ENCODE data around the gene TNN. TPM values are rescaled to one million over a fixed set of nuclear protein-coding genes. Genes with fewer than 3 reads are reported as not detected.

TNN gene
- total and polyA plus RNA-seq, 12 donors: 0.11 to 0.50 (median 0.23) TPM; not detected in 2

GRCh38 chr1:175130649-175131045 lies 63.0 kb downstream of the TNN start:
- TF ChIP-seq CTCF (IDR thresholded peaks at IDR 0.05): no peak
- WGBS, 4 donors: 65 to 85% (median 69%) methylated on average over 2 of the region's 2 CpGs
- H3K4me1 ChIP-seq (replicated peaks in 1 of 2): no peaks in the 10 kb centered on the region
- H3K36me3 ChIP-seq (replicated peaks in 1 of 2): no peaks in the 10 kb centered on the region
- no peak for DNase-seq
- no peaks in the 10 kb centered on the region for H3K27me3 ChIP-seq
- intact Hi-C loops (cut with DNase I): no loop called here
- H3K4me3 ChIP-seq: no peak overlapping the region
- H3K27ac ChIP-seq: no peak overlapping the region
- no peaks in the 10 kb centered on the region for H3K9me3 ChIP-seq (replicated peaks in 1 of 3)

DNA sequence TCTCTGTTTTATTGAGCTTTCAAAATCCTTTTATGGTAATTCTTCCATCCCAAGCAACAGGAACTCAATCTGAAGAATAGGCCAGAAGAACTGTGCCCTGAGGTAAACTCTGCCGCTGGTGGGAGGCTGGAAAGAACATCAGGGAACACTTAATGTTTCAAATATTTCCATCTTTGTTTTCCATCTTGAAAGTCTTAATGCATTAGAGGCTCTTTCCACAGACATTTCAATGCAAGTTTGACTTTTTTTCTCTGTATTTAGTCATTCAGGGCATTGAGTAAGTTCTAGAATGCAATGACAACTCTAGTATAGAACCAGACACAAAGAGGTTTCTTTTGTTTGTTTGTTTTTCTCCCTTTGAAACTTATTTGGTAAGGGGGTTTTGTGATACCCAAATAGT lies 63.5 kb downstream of the TNN start:
- no peak overlapping the region for H3K4me3 ChIP-seq
- H3K9me3 ChIP-seq (replicated peaks in 1 of 3): no peaks in the 10 kb centered on the region
- intact Hi-C loops (cut with DNase I): no loop called here
- DNase-seq: no peak
- no peaks in the 10 kb centered on the region for H3K27me3 ChIP-seq
- no peak overlapping the region for H3K27ac ChIP-seq
- TF ChIP-seq CTCF (IDR thresholded peaks at IDR 0.05): no peak
- TF ChIP-seq POLR2A (IDR thresholded peaks at IDR 0.05): no peak
- no peaks in the 10 kb centered on the region for H3K36me3 ChIP-seq (replicated peaks in 1 of 2)
- no peaks in the 10 kb centered on the region for H3K4me1 ChIP-seq (replicated peaks in 1 of 2)
- 58 to 85% (median 73%) methylated on average over 1 of the region's 1 CpG for WGBS, 4 donors

GRCh38 chr1:175132436-175132835 lies 64.8 kb downstream of the TNN start:
- intact Hi-C loops (cut with DNase I): no loop called here
- DNase-seq: no peak
- 41 to 50% (median 47%) methylated on average over 1 of the region's 1 CpG for WGBS, 4 donors

DNA sequence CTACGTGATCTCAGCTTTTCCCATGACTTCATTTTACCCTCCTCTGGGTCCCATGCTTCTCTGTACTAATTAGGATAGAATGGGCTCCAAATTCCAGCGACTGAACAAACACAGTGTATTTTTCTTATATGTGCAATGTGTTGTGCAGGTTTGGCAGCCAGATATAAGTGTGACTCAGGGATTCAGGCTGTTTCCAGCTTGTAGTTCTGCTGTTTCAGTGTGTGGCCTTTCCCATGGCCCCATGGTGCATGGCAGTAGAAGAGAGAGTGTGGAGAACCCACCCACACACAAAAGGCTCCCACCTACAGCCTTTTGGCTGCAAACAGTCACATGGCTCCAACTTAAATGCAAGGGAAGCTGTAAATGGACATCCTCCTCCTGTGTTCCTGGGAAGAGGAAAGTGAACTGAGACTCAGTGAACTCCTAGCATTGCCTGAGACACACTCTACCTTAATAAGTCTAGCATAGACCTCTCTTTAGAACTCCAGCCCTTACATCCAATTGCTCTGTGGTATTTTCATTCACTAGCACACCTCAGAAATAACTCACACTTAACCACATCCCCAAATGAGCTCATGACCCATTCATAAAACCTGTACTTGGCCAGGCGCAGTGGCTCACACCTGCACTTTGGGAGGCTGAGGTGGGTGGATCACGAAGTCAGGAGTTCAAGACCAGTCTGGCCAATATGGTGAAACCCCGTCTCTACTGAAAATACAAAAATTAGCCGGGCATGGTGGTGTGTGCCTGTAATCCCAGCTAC lies 66.2 kb downstream of the TNN start:
- Histone ChIP-seq H3K36me3 (replicated peaks in 1 of 2) (no peaks in the 10 kb centered on the region), H3K4me3 (no peak overlapping the region), H3K9me3 (replicated peaks in 1 of 3) (no peaks in the 10 kb centered on the region), H3K27me3 (no peaks in the 10 kb centered on the region), H3K4me1 (replicated peaks in 1 of 2) (no peaks in the 10 kb centered on the region), H3K27ac (no peak overlapping the region)
- TF ChIP-seq POLR2A (IDR thresholded peaks at IDR 0.05) (no peak), CTCF (IDR thresholded peaks at IDR 0.05) (no peak)
- intact Hi-C loops (cut with DNase I): no loop called here
- 75 to 88% (median 84%) methylated on average over 6 of the region's 6 CpGs for WGBS, 4 donors
- DNase-seq: no peak

More at GRCh38 chr1:175132436-175132835, 64.8 kb downstream of the TNN start:
- Histone ChIP-seq H3K9me3 (replicated peaks in 1 of 3) (no peaks in the 10 kb centered on the region), H3K36me3 (replicated peaks in 1 of 2) (no peaks in the 10 kb centered on the region), H3K4me1 (replicated peaks in 1 of 2) (no peaks in the 10 kb centered on the region), H3K27me3 (no peaks in the 10 kb centered on the region), H3K4me3 (no peak overlapping the region), H3K27ac (no peak overlapping the region)
- TF ChIP-seq POLR2A (IDR thresholded peaks at IDR 0.05) (no peak), CTCF (IDR thresholded peaks at IDR 0.05) (no peak)
